HepG2 (cell line): ENCODE results near the gene BRS3.

Experiments
- CTCF ChIP-seq: sonication (generic); formaldehyde crosslinking; IDR thresholded peaks from 2 replicates; pipeline ENCODE4 v1.5.0; 2020; ENCODE audit warnings: mild to moderate bottlenecking, missing genetic modification reagents, moderate library complexity
- ESRRA ChIP-seq: sonication (generic); formaldehyde crosslinking; IDR thresholded peaks from 2 replicates; pipeline ENCODE4 v1.5.1; 2020; ENCODE audit warnings: mild to moderate bottlenecking, low read depth, missing genetic modification reagents
- KLF12 ChIP-seq: sonication (generic); formaldehyde crosslinking; IDR thresholded peaks from 2 replicates; pipeline ENCODE4 v1.4.0; 2020; ENCODE audit warnings: missing genetic modification reagents, borderline replicate concordance
- MXD3 ChIP-seq: IDR thresholded peaks from 2 replicates; pipeline ENCODE4 v1.6.1; 2016; ENCODE audit warnings: mild to moderate bottlenecking, missing biosample characterization, missing genetic modification reagents
- RFX5 ChIP-seq: IDR thresholded peaks from 2 replicates; pipeline ENCODE4 v1.6.1; 2011; ENCODE audit warnings: low read depth, low read length, improper control_type of control experiment
- SMAD1 ChIP-seq: sonication (generic); formaldehyde crosslinking; IDR thresholded peaks from 2 replicates; pipeline ENCODE4 v1.4.0; 2020; ENCODE audit warnings: missing genetic modification reagents, low read depth, mild to moderate bottlenecking, borderline replicate concordance
- ZNF276 ChIP-seq: sonication (generic); formaldehyde crosslinking; IDR thresholded peaks from 2 replicates; pipeline ENCODE4 v1.4.0; 2020; ENCODE audit warnings: mild to moderate bottlenecking, low read depth, missing genetic modification reagents
- ZNF546 ChIP-seq: sonication (generic); formaldehyde crosslinking; conservative IDR thresholded peaks from 2 replicates; pipeline ENCODE4 v1.8.1; 2023; ENCODE audit warnings: mild to moderate bottlenecking, missing genetic modification reagents
- ZNF577 ChIP-seq: sonication (generic); formaldehyde crosslinking; IDR thresholded peaks from 2 replicates; pipeline ENCODE4 v1.4.0; 2020; ENCODE audit warnings: mild to moderate bottlenecking, low read depth, missing genetic modification reagents, borderline replicate concordance
- ZNF749 ChIP-seq: sonication (generic); formaldehyde crosslinking; IDR thresholded peaks from 2 replicates; pipeline ENCODE4 v1.8.0; 2022; ENCODE audit warnings: mild to moderate bottlenecking, missing genetic modification reagents, moderate library complexity, borderline replicate concordance
- ZSCAN29 ChIP-seq: sonication (generic); formaldehyde crosslinking; conservative IDR thresholded peaks from 2 replicates; pipeline ENCODE4 v1.4.0; 2020; ENCODE audit warnings: mild to moderate bottlenecking, missing genetic modification reagents

- TF ChIP-seq ZNF577 (CRISPR knock-in tag), result no peak
- no peak for TF ChIP-seq KLF12 (CRISPR knock-in tag)
- TF ChIP-seq ZSCAN29 (CRISPR knock-in tag), result no peak
- no peak for TF ChIP-seq ZNF546
- TF ChIP-seq ESRRA (CRISPR knock-in tag), result no peak
- no peak for TF ChIP-seq MXD3 (CRISPR knock-in tag)
- TF ChIP-seq CTCF, result no peak
- no peak for TF ChIP-seq ZNF276 (CRISPR knock-in tag)
- no peak for TF ChIP-seq SMAD1
- no peak for TF ChIP-seq ZNF749 (CRISPR knock-in tag)
- TF ChIP-seq RFX5, result no peak
Observed at GRCh38 chrX:136495043-136495442, 7.3 kb downstream of the BRS3 start.
